Stimulated activated CD8-positive, alpha-beta memory T cell treated with anti-CD3 and anti-CD28 coated beads, Interleukin-4, amount 100 ng/mL, for 48 hours (primary cell): ENCODE results near the gene PPAT.
A peak's percentile ranks its signal among the peaks of the same experiment; 100 is the strongest.
"Not testable (repeated sequence)": the region's sequence is repeated elsewhere in the genome, so short reads cannot be mapped to it uniquely, and the experiment has no call there.

Experiments used
- DNase-seq: peaks from one replicate; pipeline ENCODE4 v3.0.0-alpha.2; 2020

Gene PPAT

DNA sequence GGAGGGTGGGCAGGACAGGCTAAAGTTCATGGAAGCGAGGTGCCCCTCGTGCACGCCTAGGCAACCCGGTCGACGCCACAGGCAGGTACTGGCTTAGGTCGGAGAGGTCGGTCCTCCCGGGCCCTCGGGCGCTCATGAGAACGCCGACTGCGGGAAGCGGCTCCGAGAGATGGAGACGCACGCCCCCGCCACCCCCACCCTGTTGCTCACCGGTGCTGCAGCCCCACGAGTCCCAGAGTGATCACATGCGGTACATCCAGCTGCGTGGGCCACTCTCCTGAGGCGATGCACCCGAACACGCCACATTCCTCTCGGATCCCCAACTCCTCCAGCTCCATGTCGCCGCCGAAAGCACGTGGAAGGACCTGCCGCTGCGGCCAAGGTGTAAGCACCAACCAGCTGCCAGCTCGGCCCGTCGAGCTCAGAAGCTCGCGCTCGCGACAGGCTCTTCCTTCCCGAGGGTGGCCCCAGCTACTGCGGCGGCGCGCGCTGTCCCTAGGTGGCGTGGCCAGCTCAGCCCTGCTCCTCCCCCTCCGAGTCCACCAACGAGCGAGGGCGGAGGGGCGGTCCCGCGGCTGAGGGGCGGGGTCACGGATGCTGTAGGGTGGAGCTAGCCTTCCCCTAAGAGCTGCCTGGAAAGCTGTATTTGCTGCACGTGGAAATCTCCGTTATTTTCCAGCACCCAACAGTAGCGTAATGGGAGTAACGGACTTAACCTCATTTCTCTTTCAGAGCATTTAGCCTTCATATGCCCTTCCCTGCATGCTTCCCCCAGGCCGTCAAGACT lies at the start of gene PPAT:
PPAT (minus strand) TSS at position 476 of the 787 bp plus-strand sequence; CDS start at position 338, 138 bp downstream.
- DNase-seq = peak; percentile 99

DNA sequence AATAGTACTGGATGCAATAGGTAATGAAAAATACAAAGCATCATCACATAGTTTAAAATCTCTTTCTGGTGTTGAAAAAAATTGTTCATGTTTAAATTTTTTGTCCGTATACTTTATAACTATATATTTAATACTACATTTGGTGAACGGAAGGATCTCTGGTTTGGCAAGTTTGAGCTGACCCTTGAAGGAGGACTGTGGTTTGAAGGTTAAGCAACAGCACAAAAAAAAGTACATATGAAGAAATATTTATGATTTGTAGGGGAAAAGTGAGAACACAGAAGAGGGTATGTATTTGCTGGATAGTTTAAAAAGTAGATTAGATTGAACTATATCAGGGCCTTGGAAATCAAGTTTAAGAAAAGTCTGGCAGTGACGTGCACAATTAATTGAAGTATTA lies 45.3 kb upstream of the PPAT start:
- DNase-seq = no peak

DNA sequence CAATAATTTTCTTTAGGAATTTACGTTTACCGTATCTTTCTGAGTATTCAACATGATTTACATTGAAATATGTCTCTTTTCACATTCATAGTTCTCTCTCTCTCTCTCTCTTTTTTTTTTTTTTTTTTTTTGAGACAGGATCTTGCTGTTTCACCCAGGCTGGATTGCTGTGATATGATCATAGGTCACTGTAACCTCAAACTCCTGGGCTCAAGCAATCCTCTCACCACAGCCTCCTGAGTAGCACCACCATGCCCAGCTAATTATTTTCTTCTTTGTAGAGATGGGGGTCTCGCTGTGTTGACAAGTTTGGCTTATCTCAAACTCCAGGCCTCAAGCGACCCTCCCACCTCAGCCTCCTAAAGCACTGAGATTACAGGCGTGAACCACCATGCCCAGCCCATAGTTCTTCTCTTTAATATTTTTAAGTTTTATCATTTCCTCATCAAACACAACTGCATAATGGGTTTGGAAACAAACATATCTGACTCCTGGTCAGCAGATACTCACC lies 41.8 kb upstream of the PPAT start:
- DNase-seq = no peak

- DNase-seq = no peak
Measured at GRCh38 chr4:56475917-56476316, 40.5 kb upstream of the PPAT start.

GRCh38 chr4:56469489-56470210 lies 34.2 kb upstream of the PPAT start:
- no peak for DNase-seq

- DNase-seq = peak; percentile 50
Measured at GRCh38 chr4:56468097-56468422, 32.6 kb upstream of the PPAT start.

DNA sequence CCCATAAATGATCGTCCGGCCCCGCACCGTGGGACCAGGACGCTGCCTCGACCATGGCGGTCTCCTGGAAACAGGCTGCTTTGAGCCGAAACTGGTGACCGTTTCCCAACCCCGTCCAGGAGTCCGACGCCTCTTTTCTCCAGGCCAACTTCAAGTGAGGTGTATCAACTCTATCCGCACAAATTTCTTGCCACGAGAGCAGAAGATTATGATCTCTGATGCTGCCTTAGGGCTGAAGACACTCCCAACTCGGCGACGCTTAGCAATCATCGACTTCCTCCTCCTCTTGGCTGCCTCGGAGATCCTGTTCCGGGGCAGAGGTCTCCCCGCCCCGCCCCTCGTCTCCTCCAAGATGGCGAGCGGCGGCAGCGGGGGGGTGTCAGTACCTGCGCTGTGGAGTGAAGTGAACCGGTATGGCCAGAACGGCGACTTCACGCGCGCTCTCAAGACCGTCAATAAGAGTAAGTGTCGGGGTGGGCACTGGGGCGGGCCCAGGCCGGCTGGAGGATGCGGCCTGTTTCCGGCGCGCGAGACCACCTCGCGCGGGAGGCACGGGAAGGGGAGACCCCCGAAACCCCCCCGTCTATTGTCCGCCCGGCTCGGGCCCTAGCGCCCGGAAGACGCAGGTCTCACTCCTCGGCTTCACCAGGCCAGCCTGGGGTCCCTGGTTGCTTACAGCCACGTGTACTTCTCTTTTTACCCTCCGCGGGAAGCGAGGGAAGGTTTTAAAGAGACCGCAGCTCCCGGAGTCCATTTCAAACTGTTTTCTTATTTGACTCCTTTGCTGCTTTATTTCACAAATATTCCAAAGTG lies 32.1 kb upstream of the PPAT start, which contains the start of gene SRP72:
SRP72 (plus strand) TSS at position 334 of the 813 bp plus-strand sequence; CDS start at position 353, 19 bp downstream.
- peak; percentile 89 for DNase-seq

DNA sequence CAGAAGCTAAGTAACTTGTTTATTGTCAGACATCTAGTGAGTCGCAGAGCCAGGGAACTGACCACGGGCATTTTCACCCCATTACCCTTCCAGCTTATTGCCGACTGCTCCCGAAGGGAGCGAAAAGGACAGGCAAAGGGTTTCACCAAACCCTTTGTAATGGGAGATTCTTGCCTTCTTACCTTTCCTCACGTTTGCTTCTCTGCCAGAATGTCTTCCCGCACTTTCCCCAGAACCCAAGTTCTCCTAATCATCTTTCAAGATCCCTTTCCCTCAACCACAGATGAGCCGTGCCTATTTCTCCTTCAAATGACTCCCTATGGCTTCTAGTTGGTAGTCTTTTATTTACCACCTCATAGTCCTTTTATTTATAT lies 31.5 kb upstream of the PPAT start:
- DNase-seq = no peak

- peak; percentile 42 for DNase-seq
Measured at GRCh38 chr4:56466296-56466761, 30.9 kb upstream of the PPAT start.

GRCh38 chr4:56465599-56466295 lies 30.3 kb upstream of the PPAT start:
- DNase-seq = no peak

DNA sequence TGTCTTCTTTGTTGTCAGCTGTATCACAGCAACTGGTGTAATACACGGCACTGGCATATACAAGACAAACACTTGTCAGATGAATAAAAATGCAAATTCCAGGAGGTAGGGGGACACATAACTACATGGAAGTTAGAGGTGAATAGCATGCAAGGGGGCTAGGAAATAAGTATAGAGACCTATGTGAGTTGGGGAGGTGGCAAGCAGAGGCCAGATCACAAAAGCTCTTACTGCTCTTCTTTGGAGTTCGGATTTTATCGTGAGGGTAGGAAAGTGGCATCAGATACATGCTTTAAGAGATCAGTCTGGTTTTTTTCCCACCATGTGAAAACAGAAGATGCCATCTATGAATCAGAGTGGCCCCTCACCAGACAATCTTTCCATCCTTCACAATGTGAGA lies 29.2 kb upstream of the PPAT start:
- no peak for DNase-seq

GRCh38 chr4:56463711-56464110 lies 28.3 kb upstream of the PPAT start:
- no peak for DNase-seq

- DNase-seq = no peak
Measured at GRCh38 chr4:56462157-56462556, 26.7 kb upstream of the PPAT start.

GRCh38 chr4:56460085-56460484 lies 24.7 kb upstream of the PPAT start:
- DNase-seq = no peak

GRCh38 chr4:56450342-56450741 lies 14.9 kb upstream of the PPAT start:
- DNase-seq = no peak

GRCh38 chr4:56449475-56449874 lies 14.1 kb upstream of the PPAT start:
- DNase-seq = not testable (repeated sequence)

GRCh38 chr4:56448301-56448700 lies 12.9 kb upstream of the PPAT start:
- no peak for DNase-seq

DNA sequence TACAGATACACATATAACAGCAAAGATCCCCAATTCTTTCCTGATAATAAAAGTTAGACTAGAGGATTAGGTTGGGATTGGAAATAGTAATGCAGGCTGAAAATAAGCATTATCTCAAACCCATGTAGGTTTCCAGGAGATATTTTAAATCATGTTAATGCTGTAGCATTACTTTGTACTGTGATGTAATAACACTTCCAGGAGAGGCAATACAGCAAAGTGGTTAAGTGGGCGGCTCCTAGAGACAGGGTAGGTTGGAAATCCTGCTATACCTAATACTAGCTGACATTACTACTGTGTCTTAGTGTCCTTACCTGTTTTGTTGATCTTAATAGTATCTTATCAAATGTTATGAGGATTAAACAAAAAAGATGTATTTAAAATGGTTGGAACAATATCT lies 10.3 kb upstream of the PPAT start:
- DNase-seq = no peak

- no peak for DNase-seq
Measured at GRCh38 chr4:56444719-56445118, 9.3 kb upstream of the PPAT start.

DNA sequence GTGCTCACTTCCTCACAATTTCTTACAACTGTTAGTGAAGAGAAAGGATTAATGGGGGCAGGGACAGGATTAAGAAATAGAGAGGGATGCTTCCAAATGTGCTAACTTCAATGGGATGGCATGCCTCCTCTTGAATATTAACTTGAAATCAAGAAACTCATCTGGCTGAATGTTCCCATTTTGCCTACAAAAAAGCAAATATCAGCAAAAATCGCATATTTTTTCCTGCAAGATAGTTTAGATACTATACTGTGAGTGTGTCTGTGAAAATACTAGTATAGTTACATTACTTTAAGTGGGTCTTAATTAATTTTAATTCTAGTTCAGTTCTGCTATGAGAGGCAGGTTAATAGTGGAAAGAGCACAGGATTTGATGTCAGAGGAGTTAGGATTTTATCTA lies 5.6 kb upstream of the PPAT start:
- no peak for DNase-seq

DNA sequence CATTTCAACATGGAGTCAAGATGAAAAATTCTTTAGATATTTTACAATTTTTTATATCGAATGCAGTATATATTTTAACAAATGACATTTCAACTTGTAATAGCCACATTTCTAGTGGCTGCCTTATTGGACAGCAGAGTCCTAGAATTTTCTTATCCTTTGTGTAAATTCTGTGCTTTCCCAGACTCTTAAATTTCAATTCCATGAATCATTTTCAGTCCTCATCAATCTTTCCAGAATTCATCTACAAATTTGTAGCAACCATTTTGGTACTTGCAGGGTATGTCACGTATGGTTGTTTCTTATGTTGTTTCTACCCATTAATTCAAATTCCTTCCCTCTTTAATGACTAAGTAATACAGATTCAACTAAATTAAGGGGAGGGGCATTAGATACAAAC lies 3.4 kb upstream of the PPAT start:
- no peak for DNase-seq

- DNase-seq = peak; percentile 61
Measured at GRCh38 chr4:56434599-56435139, 746 bp downstream of the PPAT start.
